ENCODE measurements around the gene NSDHL. TPM values are rescaled to one million over a fixed set of nuclear protein-coding genes. Genes with fewer than 3 reads are reported as not detected.

NSDHL gene
- total RNA-seq, 1 experiment from 2014 or later: 31.6 TPM

DNA sequence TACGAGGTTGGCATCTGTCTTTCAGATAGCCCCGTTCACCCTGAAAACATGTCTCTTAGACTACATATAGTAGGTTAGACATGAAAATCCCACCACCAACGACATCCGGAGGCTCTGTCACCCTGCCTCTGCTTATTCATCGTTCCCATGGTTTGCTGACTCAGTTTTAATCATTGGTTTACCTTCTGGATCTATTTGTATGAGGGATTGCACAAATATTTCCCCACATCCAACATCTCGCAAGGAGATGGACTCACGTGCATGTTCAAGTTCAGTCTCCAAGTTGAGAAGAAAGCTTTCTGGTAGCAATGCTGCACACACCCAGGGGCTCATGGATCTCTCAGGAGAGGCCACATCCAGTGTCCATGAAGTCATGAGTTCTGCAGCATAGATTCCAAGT, 11.1 kb upstream of the NSDHL start:
- Histone ChIP-seq H2AFZ (ENCODE audit: low read length) (no peak overlapping the region), H2BK20ac (ENCODE audit: low read depth, low read length, poor library complexity, severe bottlenecking) (no peak overlapping the region), H2AK5ac (ENCODE audit: insufficient read length, low read length) (no peak overlapping the region), H3K23me2 (ENCODE audit: insufficient read length, low read depth, low read length, poor library complexity, severe bottlenecking) (no peaks in the 10 kb centered on the region), H2BK120ac (ENCODE audit: low read depth, low read length, poor library complexity, severe bottlenecking) (no peak overlapping the region), H3K4me1 (ENCODE audit: insufficient read depth, low read length) (no peaks in the 10 kb centered on the region), H3K9ac (ENCODE audit: extremely low read depth, insufficient read length, low read length) (no peak overlapping the region), H3K23ac (ENCODE audit: insufficient read length, low read depth, low read length) (no peak overlapping the region), H4K20me1 (ENCODE audit: control insufficient read depth, insufficient read depth, insufficient read length) (peaks cover 3% of the 10 kb centered on the region), H2BK12ac (ENCODE audit: insufficient read length, low read depth, low read length) (no peak overlapping the region), H3K4me2 (ENCODE audit: insufficient read depth, insufficient read length, low read length) (no peak overlapping the region), H3K27ac (ENCODE audit: insufficient read length, low read depth, low read length) (no peak overlapping the region), H2BK5ac (ENCODE audit: insufficient read length, low read length) (no peak overlapping the region), H3T11ph (ENCODE audit: low read length) (no peak overlapping the region), H3K9me3 (ENCODE audit: control insufficient read depth, low read depth, low read length) (peaks cover 47% of the 10 kb centered on the region), H3K18ac (ENCODE audit: insufficient read length, low read depth, low read length) (no peak overlapping the region), H3K79me2 (ENCODE audit: insufficient read depth, low read length) (no peaks in the 10 kb centered on the region), H4K91ac (ENCODE audit: insufficient read length, low read depth, low read length) (no peak overlapping the region), H3K4ac (ENCODE audit: low read depth, low read length) (no peak overlapping the region), H3K79me1 (ENCODE audit: insufficient read depth, low read depth, low read length, poor library complexity, severe bottlenecking) (no peaks in the 10 kb centered on the region), H2BK15ac (ENCODE audit: low read depth, low read length) (no peak overlapping the region), H4K5ac (ENCODE audit: insufficient read length, low read depth, low read length) (no peak overlapping the region), H4K8ac (replicated peaks; ENCODE audit: insufficient read length, low read depth, low read length) (no peak overlapping the region), H3K14ac (ENCODE audit: insufficient read depth, low read length) (no peak overlapping the region), H3K56ac (ENCODE audit: insufficient read length, low read depth, low read length) (no peak overlapping the region), H3K27me3 (ENCODE audit: insufficient read depth, low read length) (no peaks in the 10 kb centered on the region)
- Mint-ChIP-seq H3K36me3 (ENCODE audit: insufficient read depth in 1 of 3, low read depth in 3 of 3) (peaks cover 0 to 2% (median 0%) of the 10 kb centered on the region in 3 experiments; a peak in 2 of 7 replicates), H3K27ac (no peak overlapping the region; a peak in 1 of 7 replicates), H3K9me3 (peaks cover 31 to 55% of the 10 kb centered on the region in 2 experiments), H3K4me3 (no peak overlapping the region), H3K27me3 (ENCODE audit: low read depth) (peaks cover 2% of the 10 kb centered on the region; the same call in 1 of the 2 replicates), H3K4me1 (peaks cover 6 to 11% of the 10 kb centered on the region in 2 experiments)
- DNase-seq: no peak
- WGBS (ENCODE audit: extremely low coverage, insufficient read length, low lambda C conversion rate): no CpG with 5 or more reads among the region's 7 CpGs
- TF ChIP-seq, protein P1, sequence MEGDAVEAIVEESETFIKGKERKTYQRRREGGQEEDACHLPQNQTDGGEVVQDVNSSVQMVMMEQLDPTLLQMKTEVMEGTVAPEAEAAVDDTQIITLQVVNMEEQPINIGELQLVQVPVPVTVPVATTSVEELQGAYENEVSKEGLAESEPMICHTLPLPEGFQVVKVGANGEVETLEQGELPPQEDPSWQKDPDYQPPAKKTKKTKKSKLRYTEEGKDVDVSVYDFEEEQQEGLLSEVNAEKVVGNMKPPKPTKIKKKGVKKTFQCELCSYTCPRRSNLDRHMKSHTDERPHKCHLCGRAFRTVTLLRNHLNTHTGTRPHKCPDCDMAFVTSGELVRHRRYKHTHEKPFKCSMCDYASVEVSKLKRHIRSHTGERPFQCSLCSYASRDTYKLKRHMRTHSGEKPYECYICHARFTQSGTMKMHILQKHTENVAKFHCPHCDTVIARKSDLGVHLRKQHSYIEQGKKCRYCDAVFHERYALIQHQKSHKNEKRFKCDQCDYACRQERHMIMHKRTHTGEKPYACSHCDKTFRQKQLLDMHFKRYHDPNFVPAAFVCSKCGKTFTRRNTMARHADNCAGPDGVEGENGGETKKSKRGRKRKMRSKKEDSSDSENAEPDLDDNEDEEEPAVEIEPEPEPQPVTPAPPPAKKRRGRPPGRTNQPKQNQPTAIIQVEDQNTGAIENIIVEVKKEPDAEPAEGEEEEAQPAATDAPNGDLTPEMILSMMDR (conservative IDR thresholded peaks at IDR 0.05): no peak

All from H9 (cell line).